ENCODE measurements around the gene KLHDC4. TPM values are rescaled to one million over a fixed set of nuclear protein-coding genes. Genes with fewer than 3 reads are reported as not detected.

Gene KLHDC4
- total RNA-seq, 6 experiments from 2014 or later: 11.6 to 22.7 (median 14.4) TPM

DNA sequence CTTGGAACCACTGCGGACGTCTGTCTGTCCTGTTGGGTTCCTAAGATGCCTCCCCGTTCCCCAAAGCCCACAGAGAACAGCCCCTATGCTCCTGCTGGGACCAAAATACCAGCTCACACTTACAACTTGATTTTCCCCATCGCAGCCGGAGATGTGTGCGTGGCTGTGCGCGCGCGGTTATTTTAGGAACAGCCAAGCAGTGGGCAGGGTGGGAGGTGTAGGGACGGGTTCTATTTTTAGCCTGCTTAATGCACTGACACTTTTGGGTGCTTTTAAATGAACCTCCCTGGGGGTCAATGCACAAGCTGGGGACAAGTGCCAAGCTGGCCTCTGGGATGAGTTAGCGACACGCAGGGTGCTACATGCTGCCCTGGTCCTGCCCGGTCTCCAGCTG, 74.1 kb downstream of the KLHDC4 start:
- no peaks in the 10 kb centered on the region for H3K27me3 ChIP-seq
- ATAC-seq (no peak), DNase-seq (no peak)
- H3K27ac ChIP-seq: no peak overlapping the region
- intact Hi-C loops (cut with DNase I): no loop called here
- TF ChIP-seq, protein P1, sequence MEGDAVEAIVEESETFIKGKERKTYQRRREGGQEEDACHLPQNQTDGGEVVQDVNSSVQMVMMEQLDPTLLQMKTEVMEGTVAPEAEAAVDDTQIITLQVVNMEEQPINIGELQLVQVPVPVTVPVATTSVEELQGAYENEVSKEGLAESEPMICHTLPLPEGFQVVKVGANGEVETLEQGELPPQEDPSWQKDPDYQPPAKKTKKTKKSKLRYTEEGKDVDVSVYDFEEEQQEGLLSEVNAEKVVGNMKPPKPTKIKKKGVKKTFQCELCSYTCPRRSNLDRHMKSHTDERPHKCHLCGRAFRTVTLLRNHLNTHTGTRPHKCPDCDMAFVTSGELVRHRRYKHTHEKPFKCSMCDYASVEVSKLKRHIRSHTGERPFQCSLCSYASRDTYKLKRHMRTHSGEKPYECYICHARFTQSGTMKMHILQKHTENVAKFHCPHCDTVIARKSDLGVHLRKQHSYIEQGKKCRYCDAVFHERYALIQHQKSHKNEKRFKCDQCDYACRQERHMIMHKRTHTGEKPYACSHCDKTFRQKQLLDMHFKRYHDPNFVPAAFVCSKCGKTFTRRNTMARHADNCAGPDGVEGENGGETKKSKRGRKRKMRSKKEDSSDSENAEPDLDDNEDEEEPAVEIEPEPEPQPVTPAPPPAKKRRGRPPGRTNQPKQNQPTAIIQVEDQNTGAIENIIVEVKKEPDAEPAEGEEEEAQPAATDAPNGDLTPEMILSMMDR (IDR thresholded peaks at IDR 0.05): no peak
- no peak for TF ChIP-seq POLR2A (IDR thresholded peaks at IDR 0.05)
- no peaks in the 10 kb centered on the region for H3K4me1 ChIP-seq
- H3K4me3 ChIP-seq: no peak overlapping the region
- no peaks in the 10 kb centered on the region for H3K9me3 ChIP-seq
- WGBS (ENCODE audit: insufficient coverage, low coverage, low lambda C conversion rate, missing lambda C conversion rate): 55% methylated on average over 11 of the region's 14 CpGs
- no peaks in the 10 kb centered on the region for H3K36me3 ChIP-seq

DNA sequence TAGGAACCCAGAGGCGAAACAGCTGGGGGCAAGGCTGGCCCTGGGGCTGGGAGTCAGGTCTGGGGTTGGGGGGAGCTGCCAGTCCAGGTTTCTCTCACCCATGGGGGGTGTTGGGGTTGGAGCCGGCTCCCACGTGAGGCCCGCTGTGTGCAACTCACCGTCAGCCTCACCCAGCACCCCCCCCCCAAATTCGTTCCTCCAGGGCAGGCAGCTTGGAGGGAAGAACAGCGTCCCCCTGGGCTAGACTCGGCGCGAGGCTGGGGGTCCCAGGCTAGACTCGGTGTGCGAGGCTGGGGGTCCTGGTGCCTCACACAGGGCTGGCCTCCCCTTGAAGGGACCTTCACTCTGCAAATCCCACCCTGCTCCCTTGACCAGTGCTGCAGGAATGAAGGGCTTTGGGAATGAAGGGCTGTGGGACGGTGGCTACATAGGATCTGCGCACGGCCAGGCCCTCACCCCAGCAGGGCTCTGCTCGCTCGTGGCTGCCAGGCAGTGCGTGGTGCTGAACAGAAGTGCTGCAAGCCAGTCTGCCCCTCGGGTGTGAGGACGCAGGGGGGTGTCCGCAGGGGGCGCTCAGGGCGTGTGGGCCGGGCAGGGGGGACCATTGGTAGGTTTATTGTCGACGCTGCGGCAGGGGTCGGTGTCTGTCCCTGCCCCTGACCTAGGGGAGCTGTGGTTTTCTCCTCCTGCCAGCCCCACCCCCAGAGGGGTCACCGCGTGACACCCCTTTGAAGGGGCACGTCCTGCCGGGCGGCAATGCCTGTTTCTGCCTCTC, 74.7 kb downstream of the KLHDC4 start:
- no peaks in the 10 kb centered on the region for H3K4me1 ChIP-seq
- H3K27me3 ChIP-seq: no peaks in the 10 kb centered on the region
- no peak for DNase-seq
- TF ChIP-seq, protein P1 (IDR thresholded peaks at IDR 0.05): no peak
- intact Hi-C loops (cut with DNase I): no loop called here
- no peak for ATAC-seq
- H3K9me3 ChIP-seq: no peaks in the 10 kb centered on the region
- H3K27ac ChIP-seq: no peak overlapping the region
- WGBS (ENCODE audit: insufficient coverage, low coverage, low lambda C conversion rate, missing lambda C conversion rate): 36% methylated on average over 9 of the region's 33 CpGs
- H3K36me3 ChIP-seq: no peaks in the 10 kb centered on the region
- H3K4me3 ChIP-seq: no peak overlapping the region

DNA sequence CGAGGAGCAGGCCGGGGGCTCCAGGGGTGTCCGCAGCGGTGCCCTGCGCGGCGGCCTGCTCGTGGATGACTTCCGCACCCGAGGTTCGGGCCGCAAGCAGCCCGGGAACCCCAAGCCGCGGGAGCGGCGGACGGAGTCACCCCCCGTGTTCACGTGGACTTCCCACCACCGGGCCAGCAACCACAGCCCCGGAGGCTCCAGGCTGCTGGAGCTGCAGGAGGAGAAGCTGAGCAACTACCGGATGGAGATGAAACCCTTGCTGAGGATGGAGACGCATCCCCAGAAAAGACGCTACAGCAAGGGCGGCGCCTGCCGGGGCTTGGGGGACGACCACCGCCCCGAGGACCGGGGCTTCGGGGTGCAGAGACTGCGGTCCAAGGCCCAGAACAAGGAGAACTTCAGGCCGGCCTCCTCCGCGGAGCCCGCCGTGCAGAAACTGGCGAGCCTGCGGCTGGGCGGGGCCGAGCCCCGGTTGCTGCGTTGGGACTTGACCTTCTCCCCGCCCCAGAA, 75.8 kb downstream of the KLHDC4 start:
- intact Hi-C loops (cut with DNase I): no loop called here
- H3K36me3 ChIP-seq: no peaks in the 10 kb centered on the region
- H3K27ac ChIP-seq: no peak overlapping the region
- H3K4me1 ChIP-seq: no peaks in the 10 kb centered on the region
- no peak for DNase-seq
- H3K4me3 ChIP-seq: no peak overlapping the region
- 84% methylated on average over 5 of the region's 46 CpGs for WGBS (ENCODE audit: insufficient coverage, low coverage, low lambda C conversion rate, missing lambda C conversion rate)
- ATAC-seq: no peak
- no peaks in the 10 kb centered on the region for H3K9me3 ChIP-seq
- TF ChIP-seq, protein P1 (IDR thresholded peaks at IDR 0.05): no peak
- TF ChIP-seq POLR2A (IDR thresholded peaks at IDR 0.05): no peak
- no peaks in the 10 kb centered on the region for H3K27me3 ChIP-seq

DNA sequence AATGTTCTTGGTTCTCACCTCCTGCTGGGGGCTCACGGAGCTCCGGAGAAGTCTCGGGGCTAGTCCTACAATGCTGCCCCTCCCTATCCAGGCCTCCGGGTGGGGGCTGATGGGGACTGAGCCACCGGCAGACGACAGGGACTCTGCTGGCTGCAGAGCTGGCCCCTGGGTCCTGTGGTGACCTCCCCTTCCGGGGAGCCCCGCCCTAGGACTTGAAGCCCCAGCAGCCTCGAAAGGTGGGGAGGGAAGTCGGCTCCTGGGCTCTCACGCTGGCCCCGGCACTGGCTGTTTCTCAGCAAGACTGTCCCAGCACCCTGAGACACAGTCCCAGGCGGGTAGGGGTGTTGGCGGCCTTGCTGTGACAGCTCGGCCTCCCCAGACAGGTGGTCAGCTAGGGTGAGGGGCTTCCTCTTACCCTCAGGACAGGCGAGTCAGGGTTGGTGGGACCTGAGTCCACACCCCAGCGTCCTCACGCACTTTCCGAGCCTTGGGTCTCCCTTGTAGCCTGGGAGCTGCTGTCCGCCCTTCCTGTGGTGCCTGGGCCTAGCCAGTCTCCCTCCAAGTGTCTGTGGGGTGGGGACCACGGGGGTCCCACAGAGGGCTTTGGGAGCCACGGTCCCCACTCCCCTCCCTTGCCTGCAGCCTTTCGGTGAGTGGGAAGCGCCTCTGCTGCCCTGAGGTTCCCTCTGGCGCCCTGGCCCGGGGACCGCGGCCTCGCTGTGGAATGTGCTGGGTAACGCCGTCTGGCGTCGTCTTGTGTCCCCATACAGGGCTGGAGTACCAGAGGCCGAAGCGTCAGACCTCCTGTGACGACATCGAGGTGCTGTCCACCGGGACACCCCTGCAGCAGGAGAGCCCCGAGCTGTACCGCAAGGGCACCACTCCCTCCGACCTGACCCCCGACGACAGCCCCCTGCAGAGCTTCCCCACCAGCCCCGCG, 76.6 kb downstream of the KLHDC4 start:
- 10% methylated on average over 2 of the region's 45 CpGs for WGBS (ENCODE audit: insufficient coverage, low coverage, low lambda C conversion rate, missing lambda C conversion rate)
- no peaks in the 10 kb centered on the region for H3K4me1 ChIP-seq
- DNase-seq: no peak
- no peaks in the 10 kb centered on the region for H3K9me3 ChIP-seq
- intact Hi-C loops (cut with DNase I): no loop called here
- TF ChIP-seq, protein P1 (IDR thresholded peaks at IDR 0.05): no peak
- TF ChIP-seq POLR2A (IDR thresholded peaks at IDR 0.05): no peak
- no peaks in the 10 kb centered on the region for H3K27me3 ChIP-seq
- no peak for ATAC-seq
- no peak overlapping the region for H3K4me3 ChIP-seq
- H3K27ac ChIP-seq: no peak overlapping the region
- H3K36me3 ChIP-seq: no peaks in the 10 kb centered on the region
